Activated B cell treated with CpG ODN at 0.5 μM for 24 hours (primary cell): ENCODE data around the gene HMMR. TPM values are rescaled to one million over a fixed set of nuclear protein-coding genes. Genes with fewer than 3 reads are reported as not detected.
"Not testable (repeated sequence)": the region's sequence is repeated elsewhere in the genome, so short reads cannot be mapped to it uniquely, and the experiment has no call there.

Experiments
- ATAC-seq: fragments of 200-7000 bp; cut with Tn5 transposase; one replicate; pipeline ENCODE4 v1.10.0; 2021; ENCODE audit warnings: low read depth, mild to moderate bottlenecking, moderate library complexity
- CTCF ChIA-PET: fragments of 350-600 bp; sonication (Branson Sonifier 250); formaldehyde crosslinking; loops from one replicate; lab custom pipeline; 2021; ENCODE audit warnings: antibody characterized with exemption; lab: Charles Lee
- POLR2A ChIA-PET: fragments of 350-600 bp; sonication (Branson Sonifier 250); formaldehyde crosslinking; loops from one replicate; lab custom pipeline; 2021; ENCODE audit warnings: antibody characterized with exemption; lab: Charles Lee
- DNase-seq: peaks from one replicate; pipeline ENCODE4 v3.0.0; 2022
- H3K27ac Mint-ChIP-seq: one replicate; pipeline ENCODE4 v1.8.0; 2020; ENCODE audit warnings: mixed read lengths
- H3K27me3 Mint-ChIP-seq: one replicate; pipeline ENCODE4 v1.8.0; 2021; ENCODE audit warnings: mixed read lengths
- H3K36me3 Mint-ChIP-seq: one replicate; pipeline ENCODE4 v1.8.0; 2021; ENCODE audit warnings: low read depth, mixed read lengths
- H3K4me1 Mint-ChIP-seq: one replicate; pipeline ENCODE4 v1.8.0; 2021; ENCODE audit warnings: mixed read lengths
- H3K4me3 Mint-ChIP-seq: one replicate; pipeline ENCODE4 v1.8.0; 2020; ENCODE audit warnings: mild to moderate bottlenecking, mixed read lengths
- H3K9me3 Mint-ChIP-seq: one replicate; pipeline ENCODE4 v1.8.0; 2020; ENCODE audit warnings: mixed read lengths
- intact Hi-C: fragments of 100-400 bp; cut with micrococcal nuclease; formaldehyde crosslinking; loops from one replicate; pipeline ENCODE4 v1.15.1; 2024
- total RNA-seq: library from RNA; stranded (reverse); gene quantifications from 2 replicates; pipeline ENCODE4 v1.2.3, GENCODE V29; 2022
- TF ChIP-seq, protein P1 (sequence below): fragments of 200-600 bp; IDR thresholded peaks from one replicate; pipeline ENCODE4 v1.8.0; 2022; ENCODE audit warnings: antibody characterized with exemption, mild to moderate bottlenecking

The HMMR gene
- total RNA-seq, 1 donor from 2014 or later, result 3.3 TPM

DNA sequence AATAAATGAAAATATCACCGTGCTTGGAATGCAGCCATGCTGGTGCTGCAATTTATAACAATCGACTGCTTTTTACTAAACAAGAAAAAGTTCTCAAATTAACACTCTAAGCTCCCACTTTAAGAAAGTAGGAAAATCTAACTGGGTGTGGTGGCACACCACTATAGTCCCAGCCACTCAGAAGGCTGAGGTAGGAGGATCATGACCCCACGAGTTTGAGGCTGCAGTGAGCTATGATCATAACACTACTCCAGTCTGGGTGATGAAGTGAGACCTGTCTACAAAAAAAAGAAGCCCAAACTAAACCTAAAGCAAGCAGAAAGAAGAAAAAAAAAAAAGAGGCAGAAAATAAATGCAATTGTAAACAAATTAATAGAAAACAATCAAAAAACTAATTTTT lies 12.6 kb upstream of the HMMR start:
- Mint-ChIP-seq H3K27ac (no peak overlapping the region), H3K4me1 (no peaks in the 10 kb centered on the region), H3K4me3 (no peak overlapping the region), H3K27me3 (no peaks in the 10 kb centered on the region), H3K36me3 (peaks cover 73% of the 10 kb centered on the region), H3K9me3 (no peaks in the 10 kb centered on the region)
- DNase-seq, result no peak
- ChIA-PET POLR2A (interaction anchor here (1.1 kb wide), 1 partner anchor 12 kb away, joined by 20 read pairs; the partner anchor contains the start of genes HMMR and NUDCD2), CTCF (no interaction called here)
- TF ChIP-seq, protein P1, sequence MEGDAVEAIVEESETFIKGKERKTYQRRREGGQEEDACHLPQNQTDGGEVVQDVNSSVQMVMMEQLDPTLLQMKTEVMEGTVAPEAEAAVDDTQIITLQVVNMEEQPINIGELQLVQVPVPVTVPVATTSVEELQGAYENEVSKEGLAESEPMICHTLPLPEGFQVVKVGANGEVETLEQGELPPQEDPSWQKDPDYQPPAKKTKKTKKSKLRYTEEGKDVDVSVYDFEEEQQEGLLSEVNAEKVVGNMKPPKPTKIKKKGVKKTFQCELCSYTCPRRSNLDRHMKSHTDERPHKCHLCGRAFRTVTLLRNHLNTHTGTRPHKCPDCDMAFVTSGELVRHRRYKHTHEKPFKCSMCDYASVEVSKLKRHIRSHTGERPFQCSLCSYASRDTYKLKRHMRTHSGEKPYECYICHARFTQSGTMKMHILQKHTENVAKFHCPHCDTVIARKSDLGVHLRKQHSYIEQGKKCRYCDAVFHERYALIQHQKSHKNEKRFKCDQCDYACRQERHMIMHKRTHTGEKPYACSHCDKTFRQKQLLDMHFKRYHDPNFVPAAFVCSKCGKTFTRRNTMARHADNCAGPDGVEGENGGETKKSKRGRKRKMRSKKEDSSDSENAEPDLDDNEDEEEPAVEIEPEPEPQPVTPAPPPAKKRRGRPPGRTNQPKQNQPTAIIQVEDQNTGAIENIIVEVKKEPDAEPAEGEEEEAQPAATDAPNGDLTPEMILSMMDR, result no peak
- no peak for ATAC-seq
- intact Hi-C loops, result no loop called here

DNA sequence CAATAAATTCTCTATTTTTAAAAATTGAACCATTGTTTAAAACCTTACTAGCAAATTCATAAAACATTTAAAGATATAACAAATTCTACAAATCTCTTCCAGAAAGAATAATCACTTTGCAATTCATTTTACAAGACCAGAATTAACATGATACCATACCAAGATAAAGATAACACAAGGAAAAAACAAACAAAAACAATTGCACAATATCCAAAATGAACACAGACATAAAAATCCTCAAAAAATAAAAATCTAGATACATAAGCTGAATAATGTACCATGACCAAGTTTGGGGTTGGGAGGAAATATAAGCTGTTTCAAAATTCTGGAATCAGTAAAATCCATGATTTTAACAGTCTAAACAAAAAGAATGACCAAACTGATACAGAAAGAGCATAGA lies 11.9 kb upstream of the HMMR start:
- TF ChIP-seq, protein P1, result no peak
- Mint-ChIP-seq H3K9me3 (no peaks in the 10 kb centered on the region), H3K4me3 (no peak overlapping the region), H3K36me3 (peaks cover 70% of the 10 kb centered on the region), H3K27ac (no peak overlapping the region), H3K4me1 (no peaks in the 10 kb centered on the region), H3K27me3 (no peaks in the 10 kb centered on the region)
- ChIA-PET CTCF (no interaction called here), POLR2A (interaction anchor here (1.5 kb wide), 1 partner anchor 11 kb away, joined by 7 read pairs; the partner anchor contains the start of genes HMMR and NUDCD2)
- DNase-seq, result no peak
- intact Hi-C loops, result no loop called here
- ATAC-seq, result no peak

DNA sequence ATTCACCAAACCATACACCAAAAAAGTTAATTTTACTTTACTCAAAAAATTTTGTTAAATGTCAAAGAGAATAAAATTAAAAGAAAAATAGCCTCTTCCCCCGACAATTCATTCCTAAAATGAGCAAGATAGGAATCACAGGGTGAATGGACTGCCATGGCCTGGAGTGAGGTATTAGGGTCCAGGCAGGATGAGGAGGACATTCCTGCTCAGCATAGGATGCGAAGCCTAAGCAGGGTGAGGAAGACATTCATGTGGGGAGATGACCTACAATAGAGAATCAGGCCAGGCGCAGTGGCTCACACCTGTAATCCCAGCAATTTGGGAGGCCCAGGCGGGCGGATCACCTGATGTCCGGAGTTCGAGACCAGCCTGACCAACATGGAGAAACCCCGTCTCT lies 8.9 kb upstream of the HMMR start:
- H3K36me3 Mint-ChIP-seq, result peaks cover 67% of the 10 kb centered on the region
- no peaks in the 10 kb centered on the region for H3K27me3 Mint-ChIP-seq
- ChIA-PET CTCF (no interaction called here), POLR2A (interaction anchor here (1.5 kb wide), 1 partner anchor 8 kb away, joined by 4 read pairs; the partner anchor contains the start of genes HMMR and NUDCD2)
- TF ChIP-seq, protein P1, result no peak
- intact Hi-C loops, result no loop called here
- no peak for ATAC-seq
- no peaks in the 10 kb centered on the region for H3K9me3 Mint-ChIP-seq
- no peak for DNase-seq
- no peak overlapping the region for H3K4me3 Mint-ChIP-seq
- H3K4me1 Mint-ChIP-seq, result peaks cover 3% of the 10 kb centered on the region
- no peak overlapping the region for H3K27ac Mint-ChIP-seq

DNA sequence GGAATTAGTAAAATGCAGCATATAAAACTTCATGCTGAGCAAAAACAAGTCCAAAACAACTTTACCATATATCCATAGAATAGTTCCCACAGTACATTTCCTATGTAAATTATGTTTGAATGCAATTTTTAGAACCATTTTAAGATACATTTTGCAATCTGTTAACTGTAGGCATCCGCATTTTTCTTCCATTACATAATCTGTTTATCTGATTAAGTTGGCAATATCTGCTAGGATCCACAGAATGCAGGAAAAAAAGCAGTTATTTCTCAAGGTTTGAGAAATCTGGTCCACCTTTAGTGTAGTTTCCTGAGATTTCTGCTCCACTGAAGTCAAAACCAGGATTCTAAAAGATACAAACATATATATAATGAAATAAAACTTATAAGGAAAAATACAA lies 6.7 kb upstream of the HMMR start:
- H3K27ac Mint-ChIP-seq, result no peak overlapping the region
- H3K4me1 Mint-ChIP-seq, result peaks cover 10% of the 10 kb centered on the region
- TF ChIP-seq, protein P1, result no peak
- ChIA-PET POLR2A (no interaction called here), CTCF (no interaction called here)
- no peak for DNase-seq
- no peaks in the 10 kb centered on the region for H3K9me3 Mint-ChIP-seq
- H3K36me3 Mint-ChIP-seq, result peaks cover 50% of the 10 kb centered on the region
- ATAC-seq, result no peak
- no peaks in the 10 kb centered on the region for H3K27me3 Mint-ChIP-seq
- intact Hi-C loops, result no loop called here
- no peak overlapping the region for H3K4me3 Mint-ChIP-seq

DNA sequence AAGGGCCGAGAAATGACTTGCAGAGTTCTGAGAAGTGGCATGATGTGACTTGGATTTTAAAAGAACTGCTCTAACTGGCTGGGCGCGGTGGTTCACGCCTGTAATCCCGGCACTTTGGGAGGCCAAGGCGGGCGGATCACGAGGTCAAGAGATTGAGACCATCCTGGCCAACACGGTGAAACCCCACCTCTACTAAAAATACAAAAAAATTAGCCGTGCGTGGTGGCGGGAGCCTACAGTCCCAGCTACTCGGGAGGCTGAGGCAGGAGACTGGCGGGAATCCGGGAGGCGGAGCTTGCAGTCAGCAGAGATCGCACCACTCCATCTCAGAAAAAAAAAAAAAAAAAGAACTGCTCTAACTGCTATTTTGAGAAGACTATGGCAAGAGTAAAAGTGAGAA lies 5.0 kb upstream of the HMMR start:
- Mint-ChIP-seq H3K4me1 (peaks cover 23% of the 10 kb centered on the region), H3K36me3 (peaks cover 51% of the 10 kb centered on the region)
- H3K27me3 Mint-ChIP-seq, intact Hi-C loops, DNase-seq, H3K4me3 Mint-ChIP-seq, CTCF ChIA-PET, H3K27ac Mint-ChIP-seq, H3K9me3 Mint-ChIP-seq, ATAC-seq: not testable (repeated sequence)
- POLR2A ChIA-PET, result interaction anchor here (0.6 kb wide), 1 partner anchor 1693 kb away, joined by 3 read pairs; no protein-coding TSS in a partner anchor
